Esophagus squamous epithelium (tissue), 4 donors: ENCODE measurements around the gene NDUFB11.

Experiments
- POLR2A ChIP-seq, 4 donors: fragments of 450-650 bp; IDR thresholded peaks; one replicate each; pipeline ENCODE4 v1.6.1; 2017; ENCODE audit warnings: antibody characterized with exemption in 4 of 4, mild to moderate bottlenecking in 4 of 4, moderate library complexity in 3 of 4
- TF ChIP-seq, protein P1 (sequence below), 6 experiments: fragments of 450-650 bp in 4 of 6; fragments of 200-600 bp in 2 of 6; sonication (generic) in 2 of 6; IDR thresholded peaks; one replicate each; pipeline ENCODE4 v1.5.1; 2016 to 2019; ENCODE audit warnings: antibody characterized with exemption in 6 of 6, mild to moderate bottlenecking in 4 of 6, moderate library complexity in 4 of 6

DNA sequence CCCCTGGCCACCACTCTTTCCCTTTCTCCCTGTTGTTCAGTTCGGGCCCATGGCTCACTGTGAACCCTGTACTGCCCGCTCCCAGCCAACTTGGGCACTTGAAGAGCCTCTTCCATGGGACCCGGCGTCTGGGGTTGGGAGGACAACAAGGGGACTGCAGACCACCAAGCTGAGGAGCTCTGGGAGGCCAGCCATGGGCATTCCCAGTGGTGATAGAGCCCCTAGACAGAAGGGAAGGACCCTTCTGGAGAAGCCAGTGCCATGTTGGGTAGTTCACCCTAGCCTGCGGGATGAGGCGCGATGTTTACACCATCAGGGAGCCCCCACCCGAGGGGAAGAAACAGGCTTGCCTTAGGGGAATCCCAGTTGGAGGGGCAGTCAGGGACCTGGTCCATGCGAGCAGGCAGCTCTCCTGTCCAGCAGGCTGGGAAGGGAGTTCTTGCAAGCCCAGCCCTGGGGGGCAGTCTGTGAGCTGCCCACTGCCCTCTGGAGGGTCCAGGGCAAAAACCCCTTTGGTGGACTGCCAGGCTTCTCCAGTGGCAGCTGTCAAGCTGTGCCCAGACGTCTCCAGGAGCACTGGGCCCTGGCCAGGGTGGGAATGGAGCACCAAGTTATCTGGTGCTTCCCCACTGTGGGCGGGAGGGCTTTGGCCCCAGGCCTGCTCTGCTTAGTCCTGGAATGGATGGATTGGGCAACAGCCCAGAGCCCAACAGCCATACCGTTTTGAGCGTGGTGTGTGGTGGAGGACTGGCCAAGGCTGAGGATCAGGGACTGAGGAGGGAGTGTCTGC, 25.4 kb upstream of the NDUFB11 start:
- TF ChIP-seq POLR2A (IDR thresholded peaks at IDR 0.05): no peak
- TF ChIP-seq, protein P1, sequence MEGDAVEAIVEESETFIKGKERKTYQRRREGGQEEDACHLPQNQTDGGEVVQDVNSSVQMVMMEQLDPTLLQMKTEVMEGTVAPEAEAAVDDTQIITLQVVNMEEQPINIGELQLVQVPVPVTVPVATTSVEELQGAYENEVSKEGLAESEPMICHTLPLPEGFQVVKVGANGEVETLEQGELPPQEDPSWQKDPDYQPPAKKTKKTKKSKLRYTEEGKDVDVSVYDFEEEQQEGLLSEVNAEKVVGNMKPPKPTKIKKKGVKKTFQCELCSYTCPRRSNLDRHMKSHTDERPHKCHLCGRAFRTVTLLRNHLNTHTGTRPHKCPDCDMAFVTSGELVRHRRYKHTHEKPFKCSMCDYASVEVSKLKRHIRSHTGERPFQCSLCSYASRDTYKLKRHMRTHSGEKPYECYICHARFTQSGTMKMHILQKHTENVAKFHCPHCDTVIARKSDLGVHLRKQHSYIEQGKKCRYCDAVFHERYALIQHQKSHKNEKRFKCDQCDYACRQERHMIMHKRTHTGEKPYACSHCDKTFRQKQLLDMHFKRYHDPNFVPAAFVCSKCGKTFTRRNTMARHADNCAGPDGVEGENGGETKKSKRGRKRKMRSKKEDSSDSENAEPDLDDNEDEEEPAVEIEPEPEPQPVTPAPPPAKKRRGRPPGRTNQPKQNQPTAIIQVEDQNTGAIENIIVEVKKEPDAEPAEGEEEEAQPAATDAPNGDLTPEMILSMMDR (IDR thresholded peaks at IDR 0.05): no peak
